ENCODE data around the gene AVEN. TPM values are rescaled to one million over a fixed set of nuclear protein-coding genes. Genes with fewer than 3 reads are reported as not detected.

AVEN gene
- total and polyA plus RNA-seq, 2 donors (not counting 3 experiments of a cell fraction or from before 2014, with no cell fraction given): 7.7 to 23.3 TPM

DNA sequence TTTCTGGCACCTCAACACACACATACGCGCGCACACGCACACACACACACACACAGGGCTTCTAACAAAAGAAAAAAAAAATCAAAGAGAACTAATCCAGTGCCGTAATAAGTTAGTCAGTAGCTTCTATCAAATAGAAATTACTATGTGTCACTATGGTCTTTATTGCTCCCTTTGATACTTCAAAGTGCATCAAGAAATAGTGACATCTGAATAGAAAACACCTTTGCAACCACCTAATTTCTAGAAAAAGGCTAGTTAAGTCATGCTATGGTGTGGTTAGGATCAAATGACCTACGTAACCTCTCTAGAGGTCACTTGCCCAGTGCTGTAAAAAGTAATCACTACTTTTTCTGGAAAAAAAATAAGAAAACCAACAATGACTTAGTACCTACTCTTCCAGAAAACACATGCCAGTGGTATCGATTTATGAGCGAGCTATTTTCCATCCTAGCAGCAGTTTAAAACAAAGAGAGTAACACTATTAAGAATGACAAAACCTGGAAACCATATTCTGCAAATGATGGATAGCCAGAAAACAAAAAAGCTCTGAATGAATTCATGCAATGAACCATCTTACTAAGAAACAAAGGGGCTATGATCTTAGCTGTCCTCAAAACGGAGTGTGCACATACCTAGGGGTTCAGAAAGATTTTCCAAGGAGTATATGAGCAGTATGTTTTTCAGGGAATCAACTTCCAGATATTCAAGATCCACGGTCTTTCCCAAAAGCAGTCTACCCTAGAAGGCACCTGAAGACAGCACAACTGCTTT lies 6.8 kb downstream of the AVEN start:
- no peak for FAIRE-seq

DNA sequence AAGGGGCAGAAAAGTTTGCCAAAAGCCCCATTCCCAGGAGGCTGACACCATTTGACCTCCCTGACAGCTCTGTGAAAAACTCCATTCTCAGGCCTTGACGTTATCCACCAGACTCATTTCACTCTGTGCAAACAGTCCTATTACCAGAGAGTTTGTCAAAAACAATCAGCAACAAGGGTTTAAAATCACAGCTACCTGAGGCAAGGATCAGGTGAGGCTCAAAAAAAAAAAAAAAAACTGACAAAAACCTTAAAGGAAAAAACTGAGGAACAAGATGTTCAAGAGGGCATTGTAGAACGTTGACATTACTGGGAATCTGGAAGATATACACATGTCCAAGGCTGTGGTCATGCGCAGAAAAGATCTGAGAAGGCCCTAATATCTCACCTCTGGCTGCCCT lies 11.4 kb downstream of the AVEN start:
- Histone ChIP-seq H4K20me1 (replicated peaks; ENCODE audit: control insufficient read depth, extremely low read depth, insufficient read depth, low read length) (no peaks in the 10 kb centered on the region), H3K9me1 (replicated peaks; ENCODE audit: control insufficient read depth, extremely low read depth, insufficient read depth, low read length) (no peaks in the 10 kb centered on the region), H3K27me3 (ENCODE audit: control insufficient read depth in 2 of 2, insufficient read depth in 2 of 2, low read length in 2 of 2) (no peaks in the 10 kb centered on the region), H2AFZ (ENCODE audit: low read depth, low read length) (no peak overlapping the region), H3K79me2 (ENCODE audit: control insufficient read depth, insufficient read depth, low read length) (peaks cover 16% of the 10 kb centered on the region), H3K9me3 (replicated peaks; ENCODE audit: control insufficient read depth, insufficient read depth, low read length) (no peaks in the 10 kb centered on the region), H3K36me3 (ENCODE audit: control insufficient read depth in 2 of 2, extremely low read depth in 1 of 2, insufficient read depth in 2 of 2, low read length in 2 of 2) (no peaks in the 10 kb centered on the region), H3K9ac (replicated peaks; ENCODE audit: extremely low read depth, insufficient read depth, low read length) (no peak overlapping the region), H3K4me2 (ENCODE audit: insufficient read depth, low read length) (no peak overlapping the region), H3K4me3 (replicated peaks in 1 of 3; ENCODE audit: insufficient read depth in 1 of 3, low read depth in 1 of 3, low read length in 3 of 3) (no peak overlapping the region), H3K27ac (ENCODE audit: insufficient read depth, low read depth, low read length) (no peak overlapping the region), H3K4me1 (ENCODE audit: control insufficient read depth, extremely low read depth, insufficient read depth, low read length) (no peaks in the 10 kb centered on the region)
- intact Hi-C loops (cut with micrococcal nuclease) (no loop called here), dilution Hi-C loops (cut with MboI; ENCODE audit: extremely low pct_ligation_motif_present, low sequenced_read_pairs) (no loop called here)
- BruUV-seq (replicated peaks): no TSS peak
- CTCF ChIA-PET: no interaction called here
- DNase-seq (ENCODE audit: low read depth, low spot score) (no peak), FAIRE-seq (no peak)
- POLR2A ChIA-PET: no interaction called here
- TF ChIP-seq EZH2 (IDR thresholded peaks at IDR 0.05; ENCODE audit: borderline replicate concordance, low read depth, low read length, severe bottlenecking): no peak
- TF ChIP-seq POLR2AphosphoS5 (IDR thresholded peaks at IDR 0.05; ENCODE audit: insufficient read depth, low read depth, low read length): no peak
- TF ChIP-seq GATA2 (IDR thresholded peaks at IDR 0.05; ENCODE audit: insufficient read depth, insufficient read length, low read depth, low read length): no peak
- TF ChIP-seq JUN (IDR thresholded peaks at IDR 0.05; ENCODE audit: borderline replicate concordance, insufficient read depth, insufficient read length, low read depth): no peak
- TF ChIP-seq MYC (IDR thresholded peaks at IDR 0.05; ENCODE audit: low read depth, low read length): no peak
- TF ChIP-seq, protein P1, sequence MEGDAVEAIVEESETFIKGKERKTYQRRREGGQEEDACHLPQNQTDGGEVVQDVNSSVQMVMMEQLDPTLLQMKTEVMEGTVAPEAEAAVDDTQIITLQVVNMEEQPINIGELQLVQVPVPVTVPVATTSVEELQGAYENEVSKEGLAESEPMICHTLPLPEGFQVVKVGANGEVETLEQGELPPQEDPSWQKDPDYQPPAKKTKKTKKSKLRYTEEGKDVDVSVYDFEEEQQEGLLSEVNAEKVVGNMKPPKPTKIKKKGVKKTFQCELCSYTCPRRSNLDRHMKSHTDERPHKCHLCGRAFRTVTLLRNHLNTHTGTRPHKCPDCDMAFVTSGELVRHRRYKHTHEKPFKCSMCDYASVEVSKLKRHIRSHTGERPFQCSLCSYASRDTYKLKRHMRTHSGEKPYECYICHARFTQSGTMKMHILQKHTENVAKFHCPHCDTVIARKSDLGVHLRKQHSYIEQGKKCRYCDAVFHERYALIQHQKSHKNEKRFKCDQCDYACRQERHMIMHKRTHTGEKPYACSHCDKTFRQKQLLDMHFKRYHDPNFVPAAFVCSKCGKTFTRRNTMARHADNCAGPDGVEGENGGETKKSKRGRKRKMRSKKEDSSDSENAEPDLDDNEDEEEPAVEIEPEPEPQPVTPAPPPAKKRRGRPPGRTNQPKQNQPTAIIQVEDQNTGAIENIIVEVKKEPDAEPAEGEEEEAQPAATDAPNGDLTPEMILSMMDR (IDR thresholded peaks at IDR 0.05; ENCODE audit: extremely low read depth in 1 of 2, insufficient read depth in 1 of 2, low read depth in 1 of 2, low read length in 2 of 2): no peak
- no peak for TF ChIP-seq POLR2A (IDR thresholded peaks at IDR 0.05; ENCODE audit: low read depth, low read length)
- TF ChIP-seq FOS (IDR thresholded peaks at IDR 0.05; ENCODE audit: borderline replicate concordance, insufficient read depth, low read length): no peak
- TF ChIP-seq, protein P2, sequence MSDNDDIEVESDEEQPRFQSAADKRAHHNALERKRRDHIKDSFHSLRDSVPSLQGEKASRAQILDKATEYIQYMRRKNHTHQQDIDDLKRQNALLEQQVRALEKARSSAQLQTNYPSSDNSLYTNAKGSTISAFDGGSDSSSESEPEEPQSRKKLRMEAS (IDR thresholded peaks at IDR 0.05; ENCODE audit: insufficient read depth, insufficient read length): no peak

More for the DNA sequence above, 6.8 kb downstream of the AVEN start:
- dilution Hi-C loops (cut with MboI; ENCODE audit: extremely low pct_ligation_motif_present, low sequenced_read_pairs) (no loop called here), intact Hi-C loops (cut with micrococcal nuclease) (no loop called here)
- no peaks in the 10 kb centered on the region for H3K4me1 ChIP-seq (ENCODE audit: control insufficient read depth, extremely low read depth, insufficient read depth, low read length)
- no peaks in the 10 kb centered on the region for H3K9me3 ChIP-seq (replicated peaks; ENCODE audit: control insufficient read depth, insufficient read depth, low read length)
- no peaks in the 10 kb centered on the region for H3K36me3 ChIP-seq (ENCODE audit: control insufficient read depth in 2 of 2, extremely low read depth in 1 of 2, insufficient read depth in 2 of 2, low read length in 2 of 2)
- H3K27me3 ChIP-seq (ENCODE audit: control insufficient read depth in 2 of 2, insufficient read depth in 2 of 2, low read length in 2 of 2): no peaks in the 10 kb centered on the region
- H4K20me1 ChIP-seq (replicated peaks; ENCODE audit: control insufficient read depth, extremely low read depth, insufficient read depth, low read length): no peaks in the 10 kb centered on the region
- no peak for DNase-seq (ENCODE audit: low read depth, low spot score)
- CTCF ChIA-PET: no interaction called here
- no peak overlapping the region for H3K9ac ChIP-seq (replicated peaks; ENCODE audit: extremely low read depth, insufficient read depth, low read length)
- no peak for TF ChIP-seq EZH2 (IDR thresholded peaks at IDR 0.05; ENCODE audit: borderline replicate concordance, low read depth, low read length, severe bottlenecking)
- no peak for TF ChIP-seq JUN (IDR thresholded peaks at IDR 0.05; ENCODE audit: borderline replicate concordance, insufficient read depth, insufficient read length, low read depth)
- TF ChIP-seq, protein P2 (IDR thresholded peaks at IDR 0.05; ENCODE audit: insufficient read depth, insufficient read length): no peak
- TF ChIP-seq GATA2 (IDR thresholded peaks at IDR 0.05; ENCODE audit: insufficient read depth, insufficient read length, low read depth, low read length): no peak
- H2AFZ ChIP-seq (ENCODE audit: low read depth, low read length): no peak overlapping the region
- BruUV-seq (replicated peaks): no TSS peak
- no peaks in the 10 kb centered on the region for H3K9me1 ChIP-seq (replicated peaks; ENCODE audit: control insufficient read depth, extremely low read depth, insufficient read depth, low read length)
- H3K79me2 ChIP-seq (ENCODE audit: control insufficient read depth, insufficient read depth, low read length): peaks cover 24% of the 10 kb centered on the region
- H3K4me3 ChIP-seq (replicated peaks in 1 of 3; ENCODE audit: insufficient read depth in 1 of 3, low read depth in 1 of 3, low read length in 3 of 3): no peak overlapping the region
- POLR2A ChIA-PET: no interaction called here
- no peak overlapping the region for H3K27ac ChIP-seq (ENCODE audit: insufficient read depth, low read depth, low read length)
- no peak overlapping the region for H3K4me2 ChIP-seq (ENCODE audit: insufficient read depth, low read length)

Data from endothelial cell of umbilical vein (primary cell).